HepG2 (cell line): ENCODE results near the gene GPATCH3. TPM values are rescaled to one million over a fixed set of nuclear protein-coding genes. Genes with fewer than 3 reads are reported as not detected.

Experiments
- ELF3 ChIP-seq: IDR thresholded peaks from 2 replicates; pipeline ENCODE4 v1.6.1; 2016; ENCODE audit warnings: missing genetic modification reagents, missing compliant biosample characterization
- GMEB1 ChIP-seq: sonication (generic); formaldehyde crosslinking; IDR thresholded peaks from 2 replicates; pipeline ENCODE4 v1.5.1; 2020; ENCODE audit warnings: missing genetic modification reagents, mild to moderate bottlenecking, borderline replicate concordance
- HNF4G ChIP-seq, 2 experiments: sonication (generic) in 1 of 2; formaldehyde crosslinking in 1 of 2; IDR thresholded peaks; 2 replicates each; pipeline versions ENCODE4 v1.4.0 to v1.6.1; 2011 to 2020; ENCODE audit warnings: borderline replicate concordance in 2 of 2, low read depth in 2 of 2, mild to moderate bottlenecking in 2 of 2, low read length in 1 of 2, missing genetic modification reagents in 1 of 2, moderate library complexity in 1 of 2
- MYPOP ChIP-seq: sonication (generic); formaldehyde crosslinking; IDR thresholded peaks from 2 replicates; pipeline ENCODE4 v1.8.1; 2023; ENCODE audit warnings: mild to moderate bottlenecking, moderate library complexity, missing genetic modification reagents
- NCOR1 ChIP-seq: fragments of 200-600 bp; sonication (generic); IDR thresholded peaks from 2 replicates; pipeline ENCODE4 v1.7.0; 2017; ENCODE audit warnings: antibody characterized with exemption, low read length, borderline replicate concordance
- PHF20 ChIP-seq: sonication (generic); formaldehyde crosslinking; IDR thresholded peaks from 2 replicates; pipeline ENCODE4 v1.5.0; 2020; ENCODE audit warnings: mild to moderate bottlenecking, missing genetic modification reagents
- PITX1 ChIP-seq: sonication (generic); formaldehyde crosslinking; IDR thresholded peaks from 2 replicates; pipeline ENCODE4 v1.5.1; 2020; ENCODE audit warnings: mild to moderate bottlenecking, missing genetic modification reagents
- PREB ChIP-seq: sonication (generic); formaldehyde crosslinking; IDR thresholded peaks from 2 replicates; pipeline ENCODE4 v1.4.0; 2020; ENCODE audit warnings: missing genetic modification reagents
- SRSF4 ChIP-seq: fragments of 200-400 bp; formaldehyde crosslinking; IDR thresholded peaks from one replicate; pipeline ENCODE4 v1.6.1; 2018; ENCODE audit warnings: mild to moderate bottlenecking, low read depth, low read length, moderate library complexity; ENCODE audit not compliant: poor library complexity, severe bottlenecking
- TEF ChIP-seq: sonication (generic); formaldehyde crosslinking; IDR thresholded peaks from 2 replicates; pipeline ENCODE4 v1.5.0; 2020; ENCODE audit warnings: missing genetic modification reagents
- ZBTB34 ChIP-seq: sonication (generic); formaldehyde crosslinking; IDR thresholded peaks from 2 replicates; pipeline ENCODE4 v1.8.0; 2022; ENCODE audit warnings: mild to moderate bottlenecking, missing genetic modification reagents
- ZEB1 ChIP-seq: IDR thresholded peaks from 2 replicates; pipeline ENCODE4 v1.6.1; 2012; ENCODE audit warnings: mild to moderate bottlenecking, low read depth, inconsistent platforms; ENCODE audit not compliant: insufficient replicate concordance
- ZIK1 ChIP-seq: sonication (generic); formaldehyde crosslinking; IDR thresholded peaks from 2 replicates; pipeline ENCODE4 v1.5.0; 2020; ENCODE audit warnings: mild to moderate bottlenecking, low read depth, missing genetic modification reagents, borderline replicate concordance
- ZKSCAN8 ChIP-seq: IDR thresholded peaks from 2 replicates; pipeline ENCODE4 v1.6.1; 2016; ENCODE audit warnings: borderline replicate concordance, missing genetic modification reagents, missing compliant biosample characterization
- ZNF33B ChIP-seq: sonication (generic); formaldehyde crosslinking; IDR thresholded peaks from 2 replicates; pipeline ENCODE4 v1.5.1; 2020; ENCODE audit warnings: mild to moderate bottlenecking, missing genetic modification reagents
- ZNF678 ChIP-seq: sonication (generic); formaldehyde crosslinking; IDR thresholded peaks from 2 replicates; pipeline ENCODE4 v1.4.0; 2020; ENCODE audit warnings: mild to moderate bottlenecking, missing genetic modification reagents
- ZXDC ChIP-seq: sonication (generic); formaldehyde crosslinking; IDR thresholded peaks from 2 replicates; pipeline ENCODE4 v1.5.0; 2020; ENCODE audit warnings: mild to moderate bottlenecking, missing genetic modification reagents
- polyA plus RNA-seq, 8 experiments: library from polyadenylated mRNA; depleted of rRNA in 3 of 8; stranded (reverse) in 7 of 8; unstranded in 1 of 8; fragments of >200 nt; fragmentation: Illumina TruSeq in 4 of 8; extraction: Trizol in 4 of 8; gene quantifications; 2 replicates each; pipeline versions ENCODE4 v1.2.1 to v1.2.3, GENCODE V29; 2011 to 2016; ENCODE audit warnings: low read depth in 4 of 8, missing spikeins in 1 of 8, mixed read lengths in 1 of 8; ENCODE audit not compliant: insufficient read depth in 1 of 8
- total RNA-seq, 5 experiments: library from RNA; depleted of rRNA; stranded (reverse); fragments of >200 nt; fragmentation: Illumina TruSeq; extraction: Trizol; gene quantifications; 2 replicates each; pipeline ENCODE4 v1.2.3, GENCODE V29; 2016; ENCODE audit warnings: low read depth in 1 of 5

The GPATCH3 gene
- total and polyA plus RNA-seq, 2 of the 13 experiments (the other 11 are each of a cell fraction or from before 2014, with no cell fraction given), result 8.3 to 11.0 TPM

- TF ChIP-seq GMEB1 (peak; percentile 73), ZXDC (CRISPR knock-in tag) (no peak), ELF3 (CRISPR knock-in tag) (peak; percentile 53; the same call in 1 of the 2 replicates), PITX1 (CRISPR knock-in tag) (no peak), MYPOP (peak; percentile 71; the same call in 1 of the 2 replicates), ZIK1 (CRISPR knock-in tag) (no peak), PREB (CRISPR knock-in tag) (no peak), HNF4G (IDR thresholded peaks at IDR 0.05; ENCODE audit: borderline replicate concordance, low read depth, low read length) (no peak), HNF4G (CRISPR knock-in tag; IDR thresholded peaks at IDR 0.05; ENCODE audit: borderline replicate concordance, low read depth) (no peak), ZEB1 (no peak), ZNF678 (CRISPR knock-in tag) (no peak), ZKSCAN8 (no peak), TEF (CRISPR knock-in tag) (no peak), NCOR1 (no peak; the same call in 1 of the 2 replicates), ZNF33B (CRISPR knock-in tag) (no peak), ZBTB34 (CRISPR knock-in tag) (0 out of 2 replicates have a peak, but pooled peaks have one; percentile 24), SRSF4 (no peak), PHF20 (CRISPR knock-in tag) (peak; percentile 99)
Measured at GRCh38 chr1:26900001-26900814, at the start of gene GPATCH3 (continued).
